Type B pancreatic cell (in vitro differentiated cells): Measurements from ENCODE around the gene STAP1. TPM values are rescaled to one million over a fixed set of nuclear protein-coding genes. Genes with fewer than 3 reads are reported as not detected.
"Not testable (repeated sequence)": the region's sequence is repeated elsewhere in the genome, so short reads cannot be mapped to it uniquely, and the experiment has no call there.

Source experiments
- DNase-seq: peaks from one replicate; pipeline ENCODE4 v3.0.0; 2021; ENCODE audit warnings: mixed read lengths; ENCODE audit not compliant: unreplicated experiment; ENCODE audit errors: extremely low spot score
- H3K27ac Mint-ChIP-seq: 2 replicates; pipeline ENCODE4 v1.8.0; 2021; ENCODE audit warnings: mild to moderate bottlenecking, mixed read lengths
- H3K27me3 Mint-ChIP-seq: 2 replicates; pipeline ENCODE4 v1.8.0; 2021; ENCODE audit warnings: mixed read lengths
- H3K36me3 Mint-ChIP-seq: 2 replicates; pipeline ENCODE4 v1.8.0; 2021; ENCODE audit warnings: mixed read lengths
- H3K4me1 Mint-ChIP-seq: one replicate; pipeline ENCODE4 v1.8.0; 2021; ENCODE audit warnings: mixed read lengths; ENCODE audit not compliant: unreplicated experiment
- H3K4me3 Mint-ChIP-seq: 2 replicates; pipeline ENCODE4 v1.8.0; 2021; ENCODE audit warnings: mild to moderate bottlenecking, mixed read lengths
- H3K9me3 Mint-ChIP-seq: 2 replicates; pipeline ENCODE4 v1.8.0; 2021; ENCODE audit warnings: mixed read lengths
- CTCF ChIP-seq: fragments of 200-600 bp; sonication (generic); conservative IDR thresholded peaks from 2 replicates; pipeline ENCODE4 v1.5.0; 2021; ENCODE audit warnings: antibody characterized with exemption, mild to moderate bottlenecking
- total RNA-seq: library from RNA; stranded (reverse); gene quantifications from 2 replicates; pipeline ENCODE4 v1.2.1, GENCODE V29; 2021; ENCODE audit warnings: low replicate concordance

The STAP1 gene
- total RNA-seq, 1 donor from 2014 or later = not detected

GRCh38 chr4:67522851-67523671 is 35.5 kb upstream of the STAP1 start:
- Mint-ChIP-seq H3K4me1 (no peaks in the 10 kb centered on the region), H3K9me3 (no peaks in the 10 kb centered on the region), H3K27ac (no peak overlapping the region), H3K36me3 (peaks cover 49% of the 10 kb centered on the region), H3K27me3 (no peaks in the 10 kb centered on the region), H3K4me3 (no peak overlapping the region)
- DNase-seq = no peak
- TF ChIP-seq CTCF = no peak

GRCh38 chr4:67524140-67524539 is 34.4 kb upstream of the STAP1 start:
- not testable (repeated sequence) for H3K9me3 Mint-ChIP-seq, H3K27ac Mint-ChIP-seq, H3K4me3 Mint-ChIP-seq

GRCh38 chr4:67531379-67531962 is 27.1 kb upstream of the STAP1 start:
- H3K9me3 Mint-ChIP-seq = peaks cover 6% of the 10 kb centered on the region
- peaks cover 51% of the 10 kb centered on the region for H3K36me3 Mint-ChIP-seq
- no peak for TF ChIP-seq CTCF
- no peak overlapping the region for H3K4me3 Mint-ChIP-seq
- H3K4me1 Mint-ChIP-seq = no peaks in the 10 kb centered on the region
- no peaks in the 10 kb centered on the region for H3K27me3 Mint-ChIP-seq
- no peak for DNase-seq
- no peak overlapping the region for H3K27ac Mint-ChIP-seq

More at GRCh38 chr4:67524140-67524539, 34.4 kb upstream of the STAP1 start:
- not testable (repeated sequence) for H3K4me1 Mint-ChIP-seq, H3K27me3 Mint-ChIP-seq, DNase-seq
- peaks cover 51% of the 10 kb centered on the region for H3K36me3 Mint-ChIP-seq

- not testable (repeated sequence) for H3K27ac Mint-ChIP-seq, DNase-seq, H3K9me3 Mint-ChIP-seq, H3K27me3 Mint-ChIP-seq, H3K4me3 Mint-ChIP-seq, H3K4me1 Mint-ChIP-seq
- peaks cover 43% of the 10 kb centered on the region for H3K36me3 Mint-ChIP-seq
These were observed 26.1 kb upstream of the STAP1 start for GRCh38 chr4:67532397-67532796.

GRCh38 chr4:67533112-67533511 is 25.4 kb upstream of the STAP1 start:
- H3K4me1 Mint-ChIP-seq = no peaks in the 10 kb centered on the region
- TF ChIP-seq CTCF = no peak
- H3K9me3 Mint-ChIP-seq = peaks cover 6% of the 10 kb centered on the region
- H3K4me3 Mint-ChIP-seq = no peak overlapping the region
- DNase-seq = no peak
- no peak overlapping the region for H3K27ac Mint-ChIP-seq
- peaks cover 46% of the 10 kb centered on the region for H3K36me3 Mint-ChIP-seq
- no peaks in the 10 kb centered on the region for H3K27me3 Mint-ChIP-seq

- DNase-seq = no peak
- Mint-ChIP-seq H3K27me3 (no peaks in the 10 kb centered on the region), H3K36me3 (peaks cover 50% of the 10 kb centered on the region), H3K27ac (no peak overlapping the region), H3K4me3 (no peak overlapping the region), H3K9me3 (peaks cover 6% of the 10 kb centered on the region), H3K4me1 (no peaks in the 10 kb centered on the region)
- TF ChIP-seq CTCF = no peak
These were observed 23.2 kb upstream of the STAP1 start for GRCh38 chr4:67535280-67535840.
